Loucy (cell line): ENCODE measurements around the gene TOR4A.

Experiments used
- H2AFZ ChIP-seq: fragments of 200-600 bp; sonication (generic); 2 replicates; pipeline ENCODE4 v1.6.0; 2016; ENCODE audit warnings: antibody characterized with exemption, mild to moderate bottlenecking, low read length, moderate library complexity
- H3F3A ChIP-seq: fragments of 200-600 bp; 2 replicates; pipeline ENCODE4 v1.6.0; 2016; ENCODE audit warnings: antibody characterized with exemption, low read depth, mild to moderate bottlenecking
- H3K27me3 ChIP-seq: fragments of 200-600 bp; sonication (generic); 2 replicates; pipeline ENCODE4 v1.6.1; 2014; ENCODE audit warnings: low read length, mild to moderate bottlenecking; ENCODE audit not compliant: insufficient read depth, poor library complexity, severe bottlenecking
- H3K36me3 ChIP-seq: fragments of 200-600 bp; sonication (generic); 2 replicates; pipeline ENCODE4 v1.6.1; 2016; ENCODE audit warnings: low read length; ENCODE audit not compliant: insufficient read depth
- H3K4me1 ChIP-seq: fragments of 200-600 bp; sonication (generic); 2 replicates; pipeline ENCODE4 v1.5.1; 2014; ENCODE audit warnings: low read length, mild to moderate bottlenecking; ENCODE audit not compliant: insufficient read depth, poor library complexity, severe bottlenecking
- H3K4me2 ChIP-seq: fragments of 200-600 bp; sonication (generic); 2 replicates; pipeline ENCODE4 v1.6.0; 2014; ENCODE audit warnings: antibody characterized with exemption, low read length, low read depth, mild to moderate bottlenecking; ENCODE audit not compliant: poor library complexity, severe bottlenecking
- H3K4me3 ChIP-seq: fragments of 200-600 bp; sonication (generic); 2 replicates; pipeline ENCODE4 v1.5.1; 2014; ENCODE audit warnings: low read length, mild to moderate bottlenecking, mixed read lengths; ENCODE audit not compliant: poor library complexity, severe bottlenecking
- H3K79me2 ChIP-seq: fragments of 200-600 bp; sonication (generic); 2 replicates; pipeline ENCODE4 v1.6.1; 2014; ENCODE audit warnings: low read length; ENCODE audit not compliant: insufficient read depth
- H3K9ac ChIP-seq: fragments of 200-600 bp; sonication (generic); 2 replicates; pipeline ENCODE4 v1.6.0; 2014; ENCODE audit warnings: mild to moderate bottlenecking, low read depth, low read length, moderate library complexity; ENCODE audit not compliant: poor library complexity, severe bottlenecking
- H3K9me2 ChIP-seq: fragments of 200-600 bp; sonication (generic); replicated peaks from 2 replicates; pipeline ENCODE4 v1.6.1; 2016; ENCODE audit warnings: low read depth, low read length, mixed read lengths
- H3K9me3 ChIP-seq: fragments of 200-600 bp; sonication (generic); 2 replicates; pipeline ENCODE4 v1.6.1; 2014; ENCODE audit warnings: mild to moderate bottlenecking, antibody characterized with exemption, low read length, low read depth; ENCODE audit not compliant: insufficient read depth
- H4K20me1 ChIP-seq: fragments of 200-600 bp; sonication (generic); 2 replicates; pipeline ENCODE4 v1.6.0; 2014; ENCODE audit warnings: antibody characterized with exemption, low read length, mild to moderate bottlenecking; ENCODE audit not compliant: insufficient read depth, poor library complexity, severe bottlenecking
- CTCF ChIP-seq: fragments of 200-600 bp; sonication (generic); conservative IDR thresholded peaks from 2 replicates; pipeline ENCODE4 v1.5.1; 2014; ENCODE audit warnings: mild to moderate bottlenecking, antibody characterized with exemption, low read length
- EZH2phosphoT487 ChIP-seq: fragments of 200-600 bp; IDR thresholded peaks from 2 replicates; pipeline ENCODE4 v1.6.1; 2018; ENCODE audit warnings: antibody characterized with exemption, mild to moderate bottlenecking, moderate library complexity, borderline replicate concordance

Gene TOR4A

DNA sequence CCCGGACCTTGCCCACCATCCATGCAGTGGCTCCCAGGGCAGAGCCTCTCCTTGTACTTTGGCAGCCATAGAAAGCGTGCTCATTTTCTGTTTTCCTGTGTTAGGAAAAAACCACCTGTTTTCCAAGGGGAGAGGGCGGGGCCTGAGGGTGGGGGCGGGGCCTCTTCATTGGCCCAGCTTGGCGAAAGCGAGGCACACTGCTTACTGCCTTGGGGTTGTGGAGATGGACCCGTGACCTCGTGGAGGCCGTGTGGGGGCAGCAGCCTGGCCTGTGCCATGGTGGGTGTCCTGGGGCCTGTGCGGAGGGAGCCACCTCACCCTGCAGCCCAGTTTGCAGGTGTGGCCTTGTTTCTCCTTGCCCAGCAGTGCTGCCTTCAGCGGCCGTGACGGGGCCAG is 4.4 kb upstream of the TOR4A start:
- Histone ChIP-seq H3K4me1 (peaks cover 4% of the 10 kb centered on the region), H3K9me3 (no peaks in the 10 kb centered on the region), H3K36me3 (no peaks in the 10 kb centered on the region; the same call in 1 of the 2 replicates), H2AFZ (no peak overlapping the region), H3K9me2 (no peaks in the 10 kb centered on the region), H3K4me3 (no peak overlapping the region), H3K27me3 (no peaks in the 10 kb centered on the region), H3K9ac (no peak overlapping the region), H4K20me1 (peaks cover 3% of the 10 kb centered on the region), H3K79me2 (no peaks in the 10 kb centered on the region), H3K4me2 (no peak overlapping the region), H3F3A (no peaks in the 10 kb centered on the region)
- TF ChIP-seq EZH2phosphoT487 (no peak), CTCF (no peak)

GRCh38 chr9:137273611-137274320 is 3.8 kb upstream of the TOR4A start:
- Histone ChIP-seq H3K4me2 (no peak overlapping the region), H3K27me3 (no peaks in the 10 kb centered on the region), H3F3A (no peaks in the 10 kb centered on the region), H3K36me3 (no peaks in the 10 kb centered on the region; the same call in 1 of the 2 replicates), H3K9me3 (no peaks in the 10 kb centered on the region), H3K9ac (no peak overlapping the region), H2AFZ (no peak overlapping the region), H3K4me1 (peaks cover 3% of the 10 kb centered on the region), H4K20me1 (peaks cover 3% of the 10 kb centered on the region), H3K4me3 (no peak overlapping the region), H3K79me2 (no peaks in the 10 kb centered on the region), H3K9me2 (no peaks in the 10 kb centered on the region)
- TF ChIP-seq CTCF (no peak), EZH2phosphoT487 (no peak)

- H3K36me3 ChIP-seq, result no peaks in the 10 kb centered on the region; the same call in 1 of the 2 replicates
- peaks cover 3% of the 10 kb centered on the region for H3K4me1 ChIP-seq
- H3K9ac ChIP-seq, result no peak overlapping the region
Observed at GRCh38 chr9:137275203-137275587, 2.3 kb upstream of the TOR4A start.

More at GRCh38 chr9:137275203-137275587, 2.3 kb upstream of the TOR4A start:
- H3K79me2 ChIP-seq, result no peaks in the 10 kb centered on the region
- no peaks in the 10 kb centered on the region for H3K9me2 ChIP-seq
- peaks cover 3% of the 10 kb centered on the region for H4K20me1 ChIP-seq
- no peak overlapping the region for H3K4me3 ChIP-seq
- H3K9me3 ChIP-seq, result no peaks in the 10 kb centered on the region
- H3K4me2 ChIP-seq, result no peak overlapping the region
- H2AFZ ChIP-seq, result no peak overlapping the region
- no peaks in the 10 kb centered on the region for H3F3A ChIP-seq
- no peaks in the 10 kb centered on the region for H3K27me3 ChIP-seq
- no peak for TF ChIP-seq EZH2phosphoT487
- TF ChIP-seq CTCF, result no peak
